Renal cortex interstitium (tissue), 11 donors: ENCODE measurements around the gene SLC6A11. TPM values are rescaled to one million over a fixed set of nuclear protein-coding genes. Genes with fewer than 3 reads are reported as not detected.

Source experiments
- DNase-seq, 11 donors: peaks; one replicate each; pipeline ENCODE4 v3.0.0-alpha.2; 2013; ENCODE audit warnings: low read depth in 9 of 11, low spot score in 4 of 11; ENCODE audit errors: extremely low read depth in 1 of 11
- polyA plus RNA-seq, 3 donors: library from polyadenylated mRNA; unstranded; fragments of 120-200 nt; gene quantifications; one replicate each; pipeline ENCODE4 v1.2.1, GENCODE V29; 2013; ENCODE audit not compliant: insufficient read length in 3 of 3

SLC6A11 gene
- polyA plus RNA-seq, 3 donors = 0.11 to 0.24 (median 0.12) TPM

DNA sequence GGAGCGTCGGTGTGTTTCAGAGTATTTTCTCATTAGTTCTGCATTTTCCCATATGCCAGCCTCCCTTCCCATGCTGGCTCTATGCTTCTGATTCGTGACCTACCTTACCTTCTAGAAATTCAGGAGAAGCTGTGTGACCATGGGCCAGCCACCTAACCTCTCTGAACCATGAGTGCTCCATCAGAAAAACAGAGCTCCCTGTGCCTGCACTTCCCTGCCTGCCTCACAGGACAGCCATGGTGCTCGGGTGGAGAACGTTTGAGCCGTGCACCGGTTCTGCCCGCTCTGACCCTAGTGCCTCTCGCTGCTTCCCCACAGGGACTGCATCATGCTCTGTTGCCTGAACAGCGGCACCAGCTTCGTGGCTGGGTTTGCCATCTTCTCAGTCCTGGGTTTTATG, 102.0 kb downstream of the SLC6A11 start:
- no peak for DNase-seq

DNA sequence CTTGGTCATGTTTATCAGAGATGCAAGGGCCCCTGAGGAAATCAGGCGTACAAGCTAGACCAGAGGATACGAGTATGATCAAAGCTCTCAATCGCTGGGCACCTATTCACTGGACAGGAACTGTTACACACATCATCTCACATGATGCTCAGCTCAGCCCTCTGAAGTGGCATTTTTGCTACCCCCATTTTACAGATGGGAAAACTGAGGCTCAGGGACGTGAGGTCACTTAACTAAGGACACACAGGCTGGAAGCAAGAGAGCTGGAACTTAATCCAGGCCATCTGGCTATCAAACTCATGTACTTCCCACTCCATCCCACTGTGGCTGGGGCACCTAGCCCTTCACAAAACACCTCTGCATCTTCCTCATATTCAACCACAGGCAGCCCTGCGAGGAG, 103.6 kb downstream of the SLC6A11 start:
- DNase-seq = no peak

DNA sequence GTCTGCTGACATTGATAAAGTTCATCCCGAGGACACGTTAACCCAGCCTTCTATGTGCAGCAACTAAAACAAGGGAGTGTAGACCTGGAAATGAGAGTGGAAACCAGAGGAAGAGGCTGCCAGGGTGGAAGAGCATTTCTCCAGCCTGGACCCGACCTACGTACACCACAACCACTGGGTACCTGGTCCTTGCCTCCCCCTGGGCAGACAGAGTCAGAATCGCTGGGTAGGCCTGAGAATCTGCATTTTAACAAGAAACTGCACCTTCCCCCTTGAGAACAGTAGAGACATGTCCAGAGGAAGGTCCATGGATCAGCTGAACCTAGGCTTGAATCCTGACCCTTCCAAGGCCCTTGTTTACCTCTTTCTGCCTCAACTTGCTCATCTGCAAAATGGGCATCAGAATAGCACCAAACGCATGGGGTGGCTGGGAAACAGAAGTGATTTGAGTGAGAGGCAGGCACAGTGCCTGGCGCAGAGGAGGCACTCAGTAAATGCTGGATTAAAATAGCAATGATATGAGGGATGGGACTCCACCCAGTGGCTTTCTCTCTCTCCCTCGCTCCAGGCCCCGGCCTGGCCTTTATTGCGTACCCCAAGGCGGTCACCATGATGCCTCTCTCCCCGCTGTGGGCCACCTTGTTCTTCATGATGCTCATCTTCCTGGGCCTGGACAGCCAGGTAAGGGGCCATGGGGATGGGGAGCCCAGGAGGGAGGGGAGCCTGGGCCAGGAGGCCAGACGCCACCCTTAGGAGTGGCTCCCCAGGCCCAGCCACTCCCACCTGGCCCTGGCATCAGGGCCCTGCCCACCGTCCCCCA, 109.6 kb downstream of the SLC6A11 start:
- DNase-seq = no peak

DNA sequence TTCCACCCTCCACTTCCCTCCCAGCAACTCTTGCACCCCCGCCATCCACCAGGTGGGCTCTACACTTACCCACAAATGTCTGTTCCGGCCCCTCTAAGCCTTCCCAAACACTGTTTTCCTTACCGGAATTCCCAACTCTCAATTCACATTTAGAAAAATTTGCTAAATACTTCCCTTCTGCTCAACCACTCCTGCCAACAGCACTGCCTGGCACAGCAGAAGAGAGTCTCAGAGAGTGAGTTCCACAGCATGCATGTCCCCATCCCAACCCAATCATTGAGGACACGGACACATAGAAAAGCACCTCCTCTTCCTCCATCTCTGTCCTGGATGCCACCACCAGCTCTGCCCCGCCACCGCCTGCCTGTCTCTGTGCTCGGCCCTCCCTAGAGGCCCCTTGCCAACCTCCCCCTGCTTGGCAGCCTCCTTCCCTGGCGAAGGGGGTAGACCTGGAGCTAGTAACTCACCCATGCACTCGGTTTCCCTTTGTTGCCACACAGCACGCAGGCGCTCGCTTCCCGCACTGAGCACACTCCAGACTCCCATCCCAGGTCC, 110.3 kb downstream of the SLC6A11 start:
- DNase-seq = no peak

DNA sequence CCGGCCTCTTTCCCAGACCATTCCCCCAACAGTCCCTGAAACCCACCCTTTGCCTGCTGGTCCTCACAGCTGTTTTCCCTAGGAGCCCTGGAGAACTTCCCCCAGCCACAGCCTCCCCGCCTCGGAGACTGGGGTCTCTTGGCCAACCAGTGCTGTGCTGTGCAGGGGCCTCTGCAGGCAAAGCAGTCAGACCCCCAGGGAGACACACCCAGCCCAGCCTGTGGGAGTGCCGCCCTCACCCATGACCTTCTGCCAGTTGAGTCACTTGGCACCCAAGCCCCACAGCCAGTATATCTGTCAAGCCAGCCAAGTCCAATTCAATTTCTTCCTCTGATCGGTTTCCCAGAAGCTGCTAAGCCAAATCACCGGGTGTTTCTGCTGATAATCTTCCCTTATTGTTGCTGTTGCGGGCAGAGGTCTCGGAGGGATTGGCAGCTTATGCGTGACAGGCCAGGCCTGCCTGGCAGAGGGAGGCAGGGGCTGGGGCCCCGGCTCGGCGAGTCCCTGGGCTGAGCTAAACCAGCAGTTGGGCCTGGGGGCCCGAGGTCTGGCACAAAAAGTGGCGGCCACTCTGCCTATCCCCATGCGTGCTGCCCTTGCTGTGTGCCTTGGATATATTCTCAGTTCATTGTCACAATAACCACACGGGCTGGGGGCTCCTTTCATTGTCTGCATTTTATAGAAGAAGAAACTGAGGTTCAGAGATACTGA, 110.9 kb downstream of the SLC6A11 start:
- no peak for DNase-seq

DNA sequence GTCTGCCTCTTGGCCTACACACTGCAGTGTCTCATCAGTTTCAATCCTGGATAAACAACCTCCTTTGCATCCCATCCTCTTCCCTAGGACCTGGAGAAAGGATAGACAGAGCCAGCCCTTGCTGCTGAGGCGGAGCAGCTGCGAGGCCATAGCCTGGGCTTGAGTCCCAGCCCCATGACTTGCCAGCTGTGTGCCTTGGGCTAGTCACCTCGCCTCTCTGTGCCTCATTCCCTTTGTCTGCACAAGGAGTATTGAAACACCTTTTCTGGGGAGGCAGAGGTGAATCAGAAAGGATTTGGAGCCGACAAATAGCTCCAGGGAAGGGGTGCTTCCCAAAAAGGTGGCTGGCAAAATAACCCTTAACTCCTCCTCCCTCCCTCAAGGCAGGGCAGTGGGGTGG, 111.5 kb downstream of the SLC6A11 start:
- no peak for DNase-seq

DNA sequence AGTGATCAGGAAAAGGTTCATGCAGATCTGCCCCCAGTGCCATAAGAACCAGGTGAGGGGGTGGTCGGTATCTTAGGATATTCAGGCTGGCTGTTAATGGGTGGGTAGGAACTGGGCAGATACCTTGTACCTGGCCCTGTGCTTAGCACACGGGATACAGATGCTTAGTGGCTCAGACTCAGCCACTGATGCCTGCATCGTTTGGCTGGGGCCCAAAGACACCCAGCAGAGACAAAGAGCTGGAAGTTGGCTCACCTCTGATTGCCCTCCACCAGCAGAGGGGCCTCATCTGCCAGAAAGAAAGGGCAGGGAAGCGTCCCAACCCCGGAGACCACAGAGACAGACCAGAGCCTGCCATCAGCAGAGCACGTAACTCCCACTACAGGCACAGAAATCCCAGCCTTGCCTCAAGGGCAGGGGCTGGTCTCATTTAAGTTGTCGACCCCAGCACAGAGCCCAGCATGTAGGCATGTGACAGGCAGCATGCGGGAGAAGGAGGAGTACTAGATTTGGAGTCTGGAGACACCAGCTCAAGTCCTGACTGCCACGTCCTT, 112.5 kb downstream of the SLC6A11 start:
- DNase-seq = no peak

DNA sequence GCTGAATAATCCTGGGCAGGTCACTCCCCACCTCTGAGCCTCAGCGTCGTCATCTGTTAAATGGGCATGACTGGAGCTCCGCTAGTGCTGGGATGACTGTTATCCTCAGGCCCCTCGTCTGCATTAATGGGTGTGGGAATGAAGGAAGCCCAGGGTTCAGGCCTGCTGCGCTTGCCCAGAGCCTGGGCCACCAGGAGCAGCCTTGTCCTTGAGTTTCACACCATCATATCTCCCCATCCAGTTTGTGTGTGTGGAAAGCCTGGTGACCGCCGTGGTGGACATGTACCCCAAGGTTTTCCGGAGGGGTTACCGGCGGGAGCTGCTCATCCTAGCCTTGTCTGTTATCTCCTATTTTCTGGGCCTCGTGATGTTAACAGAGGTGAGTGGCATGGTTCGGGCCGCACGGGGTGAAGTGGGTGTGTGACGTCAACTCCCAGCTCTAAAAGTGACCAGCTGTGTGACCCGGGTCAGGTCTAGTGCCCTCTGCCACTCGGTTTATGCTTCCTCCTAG, 113.0 kb downstream of the SLC6A11 start:
- DNase-seq = no peak

DNA sequence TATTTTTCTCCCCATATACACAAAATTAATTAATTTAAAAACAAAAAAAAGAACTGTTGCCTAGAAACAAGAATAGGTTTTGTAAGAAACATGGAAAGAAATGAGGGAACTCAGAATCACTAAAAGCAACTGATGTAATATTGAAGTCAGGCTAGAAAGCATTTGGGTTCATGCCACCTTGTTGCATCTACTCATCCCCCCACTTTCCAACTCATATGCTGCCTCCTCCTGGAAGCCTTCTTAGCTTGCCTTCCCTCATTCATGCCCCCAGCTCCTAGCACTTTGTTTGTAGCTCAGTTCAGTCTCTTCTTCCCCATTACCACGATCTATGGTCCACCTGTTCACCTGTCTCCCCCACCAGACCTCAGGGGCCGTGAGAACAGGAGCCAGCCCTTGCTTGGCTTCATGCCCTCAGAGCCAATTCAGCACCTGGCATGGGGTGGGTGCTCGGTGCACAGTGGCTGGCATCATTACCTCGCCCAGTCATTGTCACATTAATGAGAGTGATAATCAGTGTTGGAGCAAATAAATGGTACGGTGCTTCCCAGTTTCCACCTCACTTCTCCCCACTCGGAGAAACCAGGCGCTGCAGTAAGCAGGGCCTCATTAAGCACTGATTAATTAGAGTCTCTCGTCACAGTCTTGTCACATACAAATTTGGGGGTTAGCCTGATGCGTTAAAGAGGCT, 114.1 kb downstream of the SLC6A11 start:
- no peak for DNase-seq

DNA sequence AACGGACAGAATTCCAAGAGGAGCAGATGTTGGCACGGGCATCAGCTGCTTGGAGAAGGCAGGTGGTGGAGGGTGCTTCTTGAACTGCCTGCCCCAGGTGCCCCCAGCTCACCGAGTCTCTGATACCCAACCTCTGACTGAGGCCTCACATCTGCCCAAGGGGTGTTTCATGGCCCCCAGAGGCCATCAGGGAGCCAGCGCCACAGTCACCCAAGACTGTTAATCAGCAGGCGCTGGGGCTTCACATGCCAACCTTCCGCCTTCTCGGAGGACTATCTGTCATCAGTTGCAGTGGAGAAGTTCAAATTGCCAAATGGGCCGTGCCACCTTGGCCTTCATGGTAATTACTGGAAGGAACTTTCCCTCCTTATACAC, 114.6 kb downstream of the SLC6A11 start:
- DNase-seq = no peak

DNA sequence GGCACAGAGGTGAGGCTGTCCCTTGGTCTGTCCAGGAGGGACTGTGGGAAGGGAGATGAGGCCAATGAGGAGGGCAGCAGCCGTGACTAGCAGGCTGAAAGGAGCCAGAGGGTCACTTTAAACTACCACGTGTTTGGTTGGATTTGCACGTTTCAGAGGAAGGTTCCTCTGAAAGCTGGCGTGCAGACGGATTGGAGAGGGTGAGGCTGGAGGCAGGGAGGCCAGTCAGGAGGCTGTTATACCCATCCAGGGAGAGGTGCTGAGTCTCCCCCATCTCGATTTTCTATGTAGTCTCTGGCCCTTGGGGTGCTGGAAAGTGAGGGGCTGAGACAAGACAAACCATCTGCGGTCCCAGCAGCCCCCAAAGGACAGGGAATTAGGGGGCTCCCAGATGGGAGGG, 116.6 kb downstream of the SLC6A11 start:
- DNase-seq = no peak

DNA sequence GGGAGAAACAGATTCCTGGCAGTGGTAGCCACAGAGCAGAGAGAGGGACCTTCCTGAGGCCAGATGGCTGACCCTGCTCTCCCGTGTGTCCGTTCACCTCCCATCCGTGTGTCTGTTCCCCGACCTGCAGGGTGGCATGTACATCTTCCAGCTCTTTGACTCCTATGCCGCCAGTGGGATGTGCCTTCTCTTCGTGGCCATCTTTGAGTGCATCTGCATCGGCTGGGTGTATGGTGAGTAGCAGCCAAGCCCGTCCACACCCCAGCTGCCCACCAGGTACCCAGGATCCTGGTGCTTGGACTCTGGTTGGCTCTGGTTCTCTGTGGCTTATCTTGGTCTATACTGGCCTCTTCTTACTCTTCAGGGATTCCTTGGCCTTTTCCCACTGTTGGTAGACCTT, 117.0 kb downstream of the SLC6A11 start:
- DNase-seq = no peak

DNA sequence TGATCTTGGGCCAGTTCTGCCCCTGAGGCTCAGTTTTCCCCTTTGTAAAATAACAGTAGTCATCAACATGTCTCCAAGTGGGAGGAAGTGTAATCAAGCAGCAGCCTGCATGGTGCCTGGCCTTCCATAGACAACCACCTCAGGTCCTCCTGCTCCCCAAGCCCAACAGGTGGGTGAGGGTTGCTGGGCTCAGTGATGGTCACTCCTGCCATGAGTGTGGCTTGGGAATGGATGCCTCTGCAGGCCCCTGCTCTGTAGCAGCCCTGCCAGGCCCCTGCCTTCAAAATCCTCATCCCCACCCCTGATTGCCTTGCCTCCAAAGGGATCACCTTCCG, 117.4 kb downstream of the SLC6A11 start:
- no peak for DNase-seq

DNA sequence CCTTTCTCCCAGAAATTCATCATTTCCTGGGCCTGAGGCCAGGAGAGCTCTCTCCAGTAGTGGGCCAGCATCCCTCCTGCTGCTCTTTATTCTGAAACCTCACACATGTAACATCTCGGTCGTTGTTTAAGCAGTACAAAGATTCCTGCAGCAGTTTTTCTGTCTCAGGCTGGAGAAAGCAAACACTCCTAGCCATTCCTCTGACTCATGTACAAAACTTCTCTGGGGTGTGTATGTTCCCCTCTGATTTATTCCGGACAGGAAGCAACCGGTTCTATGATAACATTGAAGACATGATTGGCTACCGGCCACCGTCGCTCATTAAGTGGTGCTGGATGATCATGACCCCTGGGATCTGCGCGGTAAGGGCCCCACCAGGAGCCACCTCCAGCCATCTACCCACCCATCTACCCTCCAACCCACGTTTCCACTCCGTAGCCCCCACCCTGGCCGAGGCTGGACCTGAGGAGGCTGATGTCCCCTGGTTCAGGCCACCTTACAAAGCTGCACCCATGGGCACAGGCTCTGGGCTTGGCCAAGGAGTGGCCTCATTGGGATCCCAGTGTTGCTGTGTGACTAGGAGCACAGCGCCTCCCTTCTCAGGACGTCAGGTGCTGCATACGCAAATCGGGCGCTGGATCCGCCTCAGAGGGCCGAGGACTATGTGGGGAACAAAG, 117.9 kb downstream of the SLC6A11 start:
- DNase-seq = no peak

DNA sequence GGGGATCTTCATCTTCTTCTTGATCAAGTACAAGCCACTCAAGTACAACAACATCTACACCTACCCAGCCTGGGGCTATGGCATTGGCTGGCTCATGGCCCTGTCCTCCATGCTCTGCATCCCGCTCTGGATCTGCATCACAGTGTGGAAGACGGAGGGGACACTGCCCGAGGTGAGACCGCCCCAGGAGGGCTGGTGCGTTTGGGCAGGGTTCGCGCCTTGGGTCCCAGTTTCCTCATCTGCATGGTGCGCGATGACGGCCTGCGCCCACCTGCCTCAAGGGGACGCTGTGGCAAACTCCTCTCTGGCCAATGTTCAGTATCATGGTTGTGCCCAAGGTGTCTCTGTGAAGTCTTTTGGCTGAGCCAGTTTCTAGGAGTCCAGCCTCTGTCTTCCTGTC, 119.0 kb downstream of the SLC6A11 start:
- DNase-seq = no peak

DNA sequence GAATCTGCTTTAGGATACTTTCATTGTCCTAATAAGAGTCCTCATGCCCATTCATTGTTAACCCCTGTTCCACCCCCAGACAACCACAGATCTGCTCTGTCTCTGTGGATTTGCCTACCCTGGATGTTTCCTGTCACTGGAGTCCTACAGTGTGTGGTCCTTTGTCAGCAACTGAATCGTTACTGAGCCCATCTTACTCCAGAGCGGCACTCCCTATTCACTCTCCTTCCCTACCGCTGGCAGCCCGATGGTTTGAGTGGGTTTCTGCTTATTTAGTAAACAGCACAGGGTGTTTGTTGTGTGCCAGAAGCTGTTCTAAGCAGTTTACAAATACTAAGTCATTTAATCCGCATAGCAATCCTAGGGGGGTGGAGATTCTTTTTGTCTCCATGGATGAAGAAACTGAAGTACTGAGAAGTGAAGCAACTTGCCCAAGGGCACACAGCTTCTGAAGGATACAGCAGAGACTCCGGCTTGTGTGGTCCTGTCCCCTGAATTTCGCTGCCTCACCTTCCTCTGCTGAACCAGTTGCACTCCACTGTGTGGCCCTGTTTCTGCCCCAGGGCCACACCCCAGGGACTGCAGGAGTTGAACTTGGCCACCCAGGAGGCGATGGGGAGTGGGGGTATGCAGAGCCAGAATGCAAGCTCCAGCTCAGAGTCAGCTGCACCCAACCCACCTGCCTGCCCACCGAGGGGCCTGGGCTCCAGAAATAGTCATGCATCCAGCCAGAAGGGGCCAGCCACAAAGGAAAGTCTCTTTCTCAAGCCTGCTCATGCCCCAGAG, 120.0 kb downstream of the SLC6A11 start:
- no peak for DNase-seq

DNA sequence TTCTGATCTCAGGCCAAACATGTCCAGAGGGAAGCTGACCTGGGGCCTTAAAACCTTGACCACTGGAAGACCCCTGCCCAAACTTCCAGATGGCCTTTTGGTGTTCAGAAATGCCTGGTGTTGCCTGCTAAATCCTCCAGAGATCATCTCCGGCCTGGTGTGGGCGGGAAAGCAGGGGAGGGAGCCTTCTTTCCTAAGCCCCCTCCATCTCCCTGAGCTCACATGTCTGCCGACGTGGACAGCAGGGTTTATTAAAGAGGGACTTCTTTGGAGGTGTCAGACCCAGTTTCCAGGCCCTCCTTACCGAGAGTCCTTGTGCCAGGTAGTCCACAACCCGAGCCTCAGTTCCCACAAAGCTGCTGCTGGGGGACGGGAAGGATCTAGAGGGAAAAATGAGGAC, 120.7 kb downstream of the SLC6A11 start:
- no peak for DNase-seq

DNA sequence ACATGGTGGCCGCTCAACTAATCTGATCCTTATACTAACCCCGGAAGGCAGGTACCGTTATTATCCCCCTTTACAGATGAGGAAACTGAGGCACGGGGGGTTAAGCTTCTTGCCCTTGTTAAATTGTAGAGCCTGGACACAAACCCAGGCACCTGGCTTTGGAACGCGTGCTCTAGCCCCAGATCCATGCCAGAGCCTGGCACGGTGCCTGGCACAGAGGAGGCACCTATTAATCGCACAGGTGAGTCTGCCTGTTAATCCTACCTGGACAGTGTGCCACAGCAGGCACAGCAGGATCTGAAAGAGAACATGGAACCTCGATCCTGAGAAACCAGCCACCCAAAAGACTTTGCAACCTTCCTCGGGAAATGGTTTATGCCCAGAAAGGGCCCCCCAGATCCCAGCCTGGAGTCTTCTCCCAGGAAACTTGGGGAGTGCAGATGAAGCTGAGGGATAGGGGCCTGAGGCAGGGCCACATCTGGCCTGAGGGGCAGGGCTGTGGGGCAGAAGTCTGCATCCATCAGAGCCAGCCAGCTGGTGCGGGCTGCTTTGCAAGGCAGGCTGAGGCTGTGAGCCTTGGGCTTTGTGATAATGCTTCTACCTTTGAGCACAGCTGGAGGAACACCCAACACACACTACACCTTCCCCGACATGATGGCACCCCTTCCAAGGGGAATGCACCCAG, 121.3 kb downstream of the SLC6A11 start:
- DNase-seq = no peak
